WERI-Rb-1 (cell line): Measurements from ENCODE around the gene RNF38.
"Not testable (repeated sequence)": the region's sequence is repeated elsewhere in the genome, so short reads cannot be mapped to it uniquely, and the experiment has no call there.

ENCODE experiments used
- DNase-seq: peaks from one replicate; pipeline ENCODE4 v3.0.0-alpha.2; 2020
- H3K27ac ChIP-seq: fragments of 250-450 bp; sonication (Bioruptor Pico); 2 replicates; pipeline ENCODE4 v1.5.1; 2020; ENCODE audit warnings: mild to moderate bottlenecking, moderate library complexity
- H3K27me3 ChIP-seq: fragments of 250-450 bp; sonication (Bioruptor Pico); 2 replicates; pipeline ENCODE4 v1.5.1; 2021; ENCODE audit warnings: mild to moderate bottlenecking, low read depth, moderate library complexity; ENCODE audit not compliant: insufficient read depth, severe bottlenecking
- H3K36me3 ChIP-seq: fragments of 250-450 bp; sonication (Bioruptor Pico); 2 replicates; pipeline ENCODE4 v1.5.1; 2020; ENCODE audit warnings: mild to moderate bottlenecking, moderate library complexity
- H3K4me3 ChIP-seq: 2 replicates; pipeline ENCODE4 v1.5.1; 2011; ENCODE audit warnings: low read depth, mild to moderate bottlenecking, control low read depth, low read length
- H3K9me3 ChIP-seq: fragments of 250-450 bp; sonication (Bioruptor Pico); 2 replicates; pipeline ENCODE4 v1.5.1; 2021; ENCODE audit warnings: mild to moderate bottlenecking, moderate library complexity; ENCODE audit not compliant: severe bottlenecking
- CTCF ChIP-seq: IDR thresholded peaks from 2 replicates; pipeline ENCODE4 v1.5.1; 2011; ENCODE audit warnings: low read depth, mild to moderate bottlenecking, control low read depth, inconsistent platforms, low read length

RNF38 gene

GRCh38 chr9:36323926-36324325 is 76.1 kb downstream of the RNF38 start:
- Histone ChIP-seq H3K36me3 (no peaks in the 10 kb centered on the region), H3K4me3 (no peak overlapping the region), H3K27ac (no peak overlapping the region), H3K9me3 (peaks cover 5% of the 10 kb centered on the region), H3K27me3 (no peaks in the 10 kb centered on the region)
- TF ChIP-seq CTCF = no peak
- DNase-seq = no peak

- no peak overlapping the region for H3K4me3 ChIP-seq
- TF ChIP-seq CTCF = no peak
- H3K27me3 ChIP-seq = no peaks in the 10 kb centered on the region
- no peak for DNase-seq
- H3K27ac ChIP-seq = no peak overlapping the region
- no peaks in the 10 kb centered on the region for H3K36me3 ChIP-seq
- H3K9me3 ChIP-seq = peaks cover 5% of the 10 kb centered on the region
Observed at GRCh38 chr9:36322462-36322861, 77.6 kb downstream of the RNF38 start.

- not testable (repeated sequence) for H3K9me3 ChIP-seq, H3K4me3 ChIP-seq, H3K36me3 ChIP-seq, H3K27ac ChIP-seq, H3K27me3 ChIP-seq, DNase-seq
Observed at GRCh38 chr9:36321903-36322302, 78.2 kb downstream of the RNF38 start.

GRCh38 chr9:36320466-36320865 is 79.6 kb downstream of the RNF38 start:
- no peak for TF ChIP-seq CTCF
- H3K36me3 ChIP-seq = no peaks in the 10 kb centered on the region
- H3K27me3 ChIP-seq = no peaks in the 10 kb centered on the region
- no peak for DNase-seq
- no peak overlapping the region for H3K4me3 ChIP-seq
- H3K27ac ChIP-seq = no peak overlapping the region
- peaks cover 5% of the 10 kb centered on the region for H3K9me3 ChIP-seq

- Histone ChIP-seq H3K36me3 (no peaks in the 10 kb centered on the region), H3K27me3 (no peaks in the 10 kb centered on the region), H3K4me3 (no peak overlapping the region), H3K27ac (no peak overlapping the region), H3K9me3 (peaks cover 5% of the 10 kb centered on the region)
- DNase-seq = no peak
- no peak for TF ChIP-seq CTCF
Observed at GRCh38 chr9:36319806-36320205, 80.3 kb downstream of the RNF38 start.

- Histone ChIP-seq H3K36me3 (no peaks in the 10 kb centered on the region), H3K4me3 (no peak overlapping the region), H3K27me3 (no peaks in the 10 kb centered on the region), H3K9me3 (peaks cover 5% of the 10 kb centered on the region), H3K27ac (no peak overlapping the region)
- TF ChIP-seq CTCF = no peak
- no peak for DNase-seq
Observed at GRCh38 chr9:36319183-36319582, 80.9 kb downstream of the RNF38 start.
